NCI-H510A (cell line): ENCODE measurements around the gene PIH1D1.
"Not testable (repeated sequence)": the region's sequence is repeated elsewhere in the genome, so short reads cannot be mapped to it uniquely, and the experiment has no call there.

ENCODE experiments used
- DNase-seq: peaks from one replicate; lab custom pipeline; 2025; lab: John Stamatoyannopoulos, UW

Gene PIH1D1

GRCh38 chr19:49481020-49481683 lies 29.5 kb upstream of the PIH1D1 start:
- no peak for DNase-seq

DNA sequence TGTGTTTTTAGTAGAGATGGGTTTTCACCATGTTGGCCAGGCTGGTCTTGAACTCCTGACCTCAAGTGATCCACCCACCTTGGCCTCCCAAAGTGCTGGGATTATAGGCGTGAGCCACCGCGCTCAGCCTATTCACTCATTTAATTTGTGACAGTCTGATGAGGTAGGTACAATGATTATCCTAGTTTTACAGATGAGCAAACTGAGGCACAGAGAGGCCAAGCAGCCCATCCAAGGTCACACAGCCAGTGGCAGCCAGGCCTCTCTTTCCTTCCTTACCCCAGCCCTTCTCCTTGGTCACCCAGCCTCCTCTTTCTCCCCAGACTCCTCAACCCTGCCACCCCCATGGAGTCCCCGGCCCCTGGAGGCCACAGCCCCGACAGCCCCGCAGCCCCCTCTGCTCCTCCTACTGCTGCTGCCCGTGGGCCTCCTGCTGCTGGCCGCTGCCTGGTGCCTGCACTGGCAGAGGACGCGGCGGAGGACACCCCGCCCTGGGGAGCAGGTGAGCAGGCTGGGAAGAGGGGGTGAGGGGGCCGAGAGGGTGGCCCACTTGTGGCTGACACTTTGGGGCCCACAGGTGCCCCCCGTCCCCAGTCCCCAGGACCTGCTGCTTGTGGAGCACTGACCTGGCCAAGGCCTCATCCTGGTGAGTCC lies 28.5 kb upstream of the PIH1D1 start:
- DNase-seq: no peak

- peak; percentile 62 for DNase-seq
Measured at GRCh38 chr19:49475995-49476880, 24.6 kb upstream of the PIH1D1 start.

DNA sequence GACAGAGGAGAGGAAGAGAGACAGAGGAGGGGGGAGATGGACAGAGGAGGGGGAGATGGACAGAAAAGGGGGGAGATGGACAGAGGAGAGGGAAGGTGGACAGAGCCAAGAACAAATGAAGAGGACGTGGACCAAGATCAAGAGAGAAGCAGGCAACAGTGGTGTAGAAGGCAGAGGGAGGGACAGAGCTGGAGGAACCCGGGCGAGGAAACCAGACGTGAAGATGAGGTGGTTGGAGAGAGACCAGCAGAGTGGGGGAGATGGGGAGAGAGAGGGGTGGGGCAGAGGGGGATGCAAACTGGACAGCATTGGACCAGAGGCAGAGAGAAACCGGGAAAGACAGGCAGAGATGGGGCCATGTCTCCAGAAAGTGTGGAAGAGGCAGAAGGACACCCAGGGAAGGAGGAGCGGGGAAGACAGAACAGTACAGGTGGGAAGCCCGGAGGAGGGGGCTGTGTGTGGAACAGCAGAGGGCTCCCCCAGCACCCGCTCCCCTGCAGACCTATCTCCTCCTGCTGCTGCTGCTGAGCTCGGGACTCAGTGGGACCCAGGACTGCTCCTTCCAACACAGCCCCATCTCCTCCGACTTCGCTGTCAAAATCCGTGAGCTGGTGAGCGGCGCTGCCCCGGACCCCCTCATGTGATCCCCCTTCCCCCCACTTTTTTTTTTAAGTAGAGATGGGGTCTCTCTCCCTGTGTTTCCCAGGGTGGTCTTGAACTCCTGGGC lies 23.7 kb upstream of the PIH1D1 start:
- no peak for DNase-seq

GRCh38 chr19:49474542-49474924 lies 22.9 kb upstream of the PIH1D1 start:
- no peak for DNase-seq

DNA sequence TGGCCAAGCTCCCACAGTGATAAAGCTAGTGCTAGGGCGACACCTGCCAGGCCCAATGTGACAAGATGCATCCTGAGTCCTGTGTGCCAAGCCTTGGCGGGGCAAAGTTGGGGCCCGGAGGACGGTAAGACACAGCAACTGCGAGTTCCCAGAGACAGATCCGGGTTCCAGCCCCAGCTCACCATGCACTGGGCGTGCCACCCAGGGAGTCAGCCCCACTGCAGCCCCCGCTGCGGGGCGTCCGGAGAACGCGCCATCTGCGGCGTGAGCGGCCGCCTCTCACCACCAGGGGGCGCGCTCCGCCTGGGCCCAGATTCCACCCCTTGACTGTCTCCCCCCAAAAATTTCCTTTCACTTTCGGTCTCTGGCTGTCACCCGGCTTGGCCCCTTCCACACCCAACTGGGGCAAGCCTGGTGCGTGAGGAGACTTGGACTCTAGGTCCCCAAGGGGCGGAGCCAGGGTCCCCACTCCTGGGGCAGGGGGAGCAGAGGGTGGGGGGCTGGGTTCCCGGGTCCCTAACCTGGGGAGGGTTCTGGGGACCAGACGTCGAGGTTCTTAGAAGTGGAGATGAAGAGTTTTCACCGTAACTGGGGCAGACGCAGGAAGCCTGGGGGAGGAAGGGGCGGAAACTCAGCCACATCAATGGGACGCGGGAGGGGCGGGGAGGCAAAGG lies 22.4 kb upstream of the PIH1D1 start, which contains the start of gene FLT3LG:
TSS of gene FLT3LG (plus strand) at position 348 of the 674 bp plus-strand sequence. CDS start 425 bp downstream, outside the sequence.
- DNase-seq: no peak

GRCh38 chr19:49473501-49473867 lies 21.9 kb upstream of the PIH1D1 start:
- DNase-seq: not testable (repeated sequence)

- DNase-seq: no peak
Measured at GRCh38 chr19:49472936-49473335, 21.3 kb upstream of the PIH1D1 start.

- no peak for DNase-seq
Measured at GRCh38 chr19:49470615-49470978, 19.0 kb upstream of the PIH1D1 start.

DNA sequence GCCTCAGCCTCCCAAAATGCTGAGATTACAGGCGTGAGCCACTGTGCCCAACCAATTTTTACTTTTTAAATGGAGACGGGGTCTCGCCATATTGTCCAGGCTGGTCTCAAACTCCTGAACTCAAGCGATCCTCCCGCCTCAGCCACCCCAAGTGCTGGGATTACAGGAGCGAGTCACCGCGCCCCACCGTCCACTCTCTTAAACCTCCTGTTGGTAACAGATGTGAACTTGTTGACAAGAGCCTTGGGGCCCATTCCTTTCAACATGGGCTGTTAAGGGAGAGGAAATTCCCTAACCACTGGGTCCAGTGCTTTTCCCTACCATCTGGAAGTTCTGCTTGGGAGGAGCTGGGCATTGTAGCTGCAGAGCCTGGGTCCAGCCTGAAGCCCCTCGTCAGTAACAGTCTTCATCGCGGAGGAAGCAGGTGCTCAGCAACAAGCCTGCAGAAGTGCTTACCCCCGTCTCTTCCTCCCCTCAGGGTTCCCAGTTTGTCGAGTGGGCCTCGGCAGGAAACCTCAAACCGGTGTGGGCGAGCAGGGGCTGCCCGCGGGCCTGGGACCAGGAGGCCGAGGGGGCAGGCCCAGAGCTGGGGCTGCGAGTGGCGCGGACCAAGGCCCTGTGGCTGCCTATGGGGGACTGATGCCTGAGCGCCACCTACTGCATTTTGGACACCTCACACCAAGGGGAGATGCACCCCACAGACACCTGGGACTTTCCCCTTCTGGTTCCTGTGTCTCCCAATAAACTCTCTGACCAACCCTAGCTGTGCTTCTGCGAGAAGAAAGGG lies 18.4 kb upstream of the PIH1D1 start:
- no peak for DNase-seq

GRCh38 chr19:49468746-49469447 lies 17.3 kb upstream of the PIH1D1 start:
- DNase-seq: no peak

- DNase-seq: no peak
Measured at GRCh38 chr19:49468199-49468598, 16.6 kb upstream of the PIH1D1 start.

DNA sequence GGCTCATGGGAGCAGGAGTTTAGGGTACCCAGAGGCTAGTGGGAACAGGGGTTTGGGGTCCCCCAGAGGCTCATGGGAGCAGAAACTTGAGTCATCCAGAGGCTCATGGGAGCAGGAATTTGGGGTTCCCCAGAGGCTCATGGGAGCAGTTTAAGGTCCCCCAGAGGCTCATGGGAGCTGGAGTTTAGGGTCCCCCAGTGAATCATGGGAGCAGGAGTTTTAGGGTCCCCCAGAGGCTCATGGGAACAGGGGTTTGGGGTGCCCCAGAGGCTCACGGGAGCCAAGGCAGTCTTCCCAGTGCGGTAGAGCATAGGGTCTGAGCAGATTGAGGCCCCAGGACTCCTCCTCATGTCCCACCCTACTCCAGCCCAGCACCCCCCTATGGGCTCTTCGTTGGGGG lies 13.8 kb upstream of the PIH1D1 start:
- DNase-seq: no peak

DNA sequence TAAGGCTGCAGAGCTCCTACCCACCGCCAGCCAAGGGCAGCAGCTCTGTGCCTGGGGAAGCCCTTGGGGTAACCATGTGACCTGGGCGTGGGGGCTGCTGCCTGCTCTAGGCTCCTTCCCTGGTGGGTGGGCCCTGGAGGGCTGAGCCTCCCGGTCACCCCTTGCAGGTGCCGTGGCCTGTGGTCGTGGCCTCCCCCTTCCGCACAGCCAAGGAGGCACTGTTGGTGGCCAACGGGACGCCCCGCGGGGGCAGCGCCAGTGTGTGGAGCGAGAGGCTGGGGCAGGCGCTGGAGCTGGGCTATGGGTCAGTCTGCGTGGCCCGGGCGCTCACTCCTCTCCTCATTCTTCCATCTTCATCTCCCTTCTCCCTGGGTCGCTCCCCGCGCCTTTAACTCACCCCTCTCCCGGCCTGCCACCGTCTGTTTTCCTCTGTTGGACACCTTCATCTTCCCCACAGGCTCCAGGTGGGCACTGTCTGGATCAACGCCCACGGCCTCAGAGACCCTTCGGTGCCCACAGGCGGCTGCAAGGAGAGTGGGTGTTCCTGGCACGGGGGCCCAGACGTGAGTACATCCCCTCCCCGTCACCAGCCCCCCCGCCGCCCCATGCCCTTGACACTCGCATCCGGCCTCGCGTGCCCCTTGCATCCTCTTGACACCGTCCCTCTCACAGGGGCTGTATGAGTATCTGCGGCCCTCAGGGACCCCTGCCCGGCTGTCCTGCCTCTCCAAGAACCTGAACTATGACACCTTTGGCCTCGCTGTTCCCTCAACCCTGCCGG lies 12.5 kb upstream of the PIH1D1 start:
- DNase-seq: no peak

- DNase-seq: no peak
Measured at GRCh38 chr19:49462492-49462891, 10.9 kb upstream of the PIH1D1 start.

GRCh38 chr19:49461656-49462055 lies 10.0 kb upstream of the PIH1D1 start:
- DNase-seq: no peak

DNA sequence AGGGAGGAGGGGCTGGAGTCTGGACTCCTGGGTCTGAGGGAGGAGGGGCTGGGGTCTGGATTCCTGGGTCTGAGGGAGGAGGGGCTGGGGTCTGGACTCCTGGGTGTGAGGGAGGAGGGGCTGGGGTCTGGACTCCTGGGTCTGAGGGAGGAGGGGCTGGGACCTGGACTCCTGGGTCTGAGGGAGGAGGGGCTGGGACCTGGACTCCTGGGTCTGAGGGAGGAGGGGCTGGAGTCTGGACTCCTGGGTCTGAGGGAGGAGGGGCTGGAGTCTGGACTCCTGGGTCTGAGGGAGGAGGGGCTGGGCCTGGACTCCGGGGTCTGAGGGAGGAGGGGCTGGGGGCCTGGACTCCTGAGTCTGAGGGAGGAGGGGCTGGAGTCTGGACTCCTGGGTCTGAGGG lies 9.5 kb upstream of the PIH1D1 start:
- not testable (repeated sequence) for DNase-seq

- no peak for DNase-seq
Measured at GRCh38 chr19:49459388-49459787, 7.8 kb upstream of the PIH1D1 start.

DNA sequence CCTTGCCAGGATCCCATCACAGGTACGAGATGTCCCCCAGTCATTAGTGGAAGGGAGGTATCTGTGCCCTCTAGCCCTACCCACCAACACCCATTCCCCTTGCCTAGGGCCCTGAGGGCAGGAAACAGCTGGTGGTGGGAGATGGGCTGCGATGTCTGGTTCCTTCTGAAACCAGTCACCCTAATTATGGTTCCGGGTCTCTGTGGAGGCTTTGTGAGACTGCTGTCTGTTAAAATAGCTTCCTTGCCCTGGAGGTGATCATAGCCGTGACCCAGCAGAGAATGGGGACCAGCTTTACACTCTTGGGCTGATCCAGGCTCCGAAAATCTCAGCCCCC lies 6.9 kb upstream of the PIH1D1 start:
- no peak for DNase-seq

DNA sequence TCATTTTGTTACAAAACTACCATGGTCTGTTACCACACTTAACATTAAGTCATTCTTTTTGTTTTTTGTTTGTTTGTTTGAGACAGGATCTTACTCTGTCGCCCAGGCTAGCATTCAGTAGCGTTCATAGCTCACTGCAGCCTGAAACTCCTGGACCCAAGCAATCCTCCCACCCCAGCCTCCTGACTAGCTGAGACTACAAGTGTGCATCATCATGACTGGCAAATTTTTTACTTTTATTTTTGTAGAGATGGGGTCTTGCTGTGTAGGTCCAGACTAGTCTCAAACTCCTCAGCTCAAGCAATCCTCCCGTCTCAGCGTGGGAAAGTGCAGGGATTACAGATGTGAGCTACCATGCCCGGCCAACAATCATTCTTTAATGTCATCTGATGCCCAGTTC lies 4.7 kb upstream of the PIH1D1 start:
- no peak for DNase-seq
